ENCODE data around the gene SLC2A3.
"Not testable (repeated sequence)": the region's sequence is repeated elsewhere in the genome, so short reads cannot be mapped to it uniquely, and the experiment has no call there.

Gene SLC2A3

DNA sequence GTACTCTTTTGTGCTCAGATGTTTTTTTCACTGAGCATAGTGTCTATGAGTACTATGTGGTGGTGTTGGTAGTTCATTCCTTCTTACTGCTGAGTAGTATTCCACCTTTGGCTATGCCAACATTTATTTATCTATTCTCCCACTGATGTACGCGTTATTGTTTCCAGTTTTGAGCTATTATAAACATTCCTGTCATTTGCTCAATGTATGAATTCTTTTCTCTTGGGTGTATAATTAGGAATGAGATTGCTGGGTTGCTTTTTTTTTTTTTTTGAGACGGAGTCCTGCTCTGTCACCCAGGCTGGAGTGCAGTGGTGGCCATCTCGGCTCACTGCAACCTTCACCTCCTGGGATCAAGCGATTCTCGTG, 37.5 kb upstream of the SLC2A3 start:
- no peak overlapping the region for H3K4me2 ChIP-seq
- H3K4me1 ChIP-seq (ENCODE audit: low read depth, poor library complexity, severe bottlenecking) = no peaks in the 10 kb centered on the region

DNA sequence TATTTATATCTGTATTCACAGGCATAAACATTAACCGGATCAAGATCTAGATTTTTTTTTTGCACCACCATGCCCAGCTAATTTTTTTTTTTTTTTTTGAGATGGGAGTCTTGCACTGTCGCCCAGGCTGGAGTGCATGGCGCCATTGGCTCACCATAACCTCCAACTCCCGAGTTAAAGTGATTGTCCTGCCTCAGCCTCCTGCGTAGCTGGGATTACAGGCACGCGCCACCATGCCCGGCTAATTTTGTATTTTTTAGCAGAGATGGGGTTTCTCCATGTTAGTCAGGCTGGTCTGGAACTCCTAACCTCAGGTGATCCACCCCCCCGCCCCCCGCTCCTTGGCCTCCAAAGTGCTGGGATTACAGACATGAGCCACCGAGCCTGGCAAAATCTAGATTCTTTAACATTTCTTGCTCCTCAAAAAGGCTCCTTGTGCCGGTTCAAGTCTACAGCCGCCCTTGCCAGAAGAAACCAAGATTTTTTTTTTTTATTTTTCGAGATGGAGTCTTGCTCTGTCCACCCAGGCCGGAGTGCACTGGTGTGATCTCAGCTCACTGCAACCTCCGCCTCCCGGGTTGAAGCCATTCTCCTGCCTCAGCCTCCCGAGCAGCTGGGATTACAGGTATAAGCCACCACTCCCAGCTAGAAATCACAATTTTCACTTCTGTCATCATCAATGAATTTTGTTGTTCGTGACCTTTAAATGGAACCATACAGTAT, 36.9 kb upstream of the SLC2A3 start:
- H3K4me1 ChIP-seq (ENCODE audit: low read depth, poor library complexity, severe bottlenecking) = no peaks in the 10 kb centered on the region
- H3K27me3 ChIP-seq (ENCODE audit: insufficient read depth, low read depth) = no peaks in the 10 kb centered on the region
- no peak overlapping the region for H3K9ac ChIP-seq
- H3K36me3 ChIP-seq (ENCODE audit: insufficient read depth) = no peaks in the 10 kb centered on the region
- H3K79me2 ChIP-seq (ENCODE audit: insufficient read depth, low read depth) = no peaks in the 10 kb centered on the region
- no peaks in the 10 kb centered on the region for H4K20me1 ChIP-seq (ENCODE audit: insufficient read depth)
- no peak overlapping the region for H2AFZ ChIP-seq (ENCODE audit: low read depth)
- H3K4me2 ChIP-seq = no peak overlapping the region
- no peak overlapping the region for H3K27ac ChIP-seq
- no peak overlapping the region for H3K4me3 ChIP-seq (IDR thresholded peaks at IDR 0.05; ENCODE audit: insufficient read depth, low read depth, low read length)
- TF ChIP-seq, protein P1, sequence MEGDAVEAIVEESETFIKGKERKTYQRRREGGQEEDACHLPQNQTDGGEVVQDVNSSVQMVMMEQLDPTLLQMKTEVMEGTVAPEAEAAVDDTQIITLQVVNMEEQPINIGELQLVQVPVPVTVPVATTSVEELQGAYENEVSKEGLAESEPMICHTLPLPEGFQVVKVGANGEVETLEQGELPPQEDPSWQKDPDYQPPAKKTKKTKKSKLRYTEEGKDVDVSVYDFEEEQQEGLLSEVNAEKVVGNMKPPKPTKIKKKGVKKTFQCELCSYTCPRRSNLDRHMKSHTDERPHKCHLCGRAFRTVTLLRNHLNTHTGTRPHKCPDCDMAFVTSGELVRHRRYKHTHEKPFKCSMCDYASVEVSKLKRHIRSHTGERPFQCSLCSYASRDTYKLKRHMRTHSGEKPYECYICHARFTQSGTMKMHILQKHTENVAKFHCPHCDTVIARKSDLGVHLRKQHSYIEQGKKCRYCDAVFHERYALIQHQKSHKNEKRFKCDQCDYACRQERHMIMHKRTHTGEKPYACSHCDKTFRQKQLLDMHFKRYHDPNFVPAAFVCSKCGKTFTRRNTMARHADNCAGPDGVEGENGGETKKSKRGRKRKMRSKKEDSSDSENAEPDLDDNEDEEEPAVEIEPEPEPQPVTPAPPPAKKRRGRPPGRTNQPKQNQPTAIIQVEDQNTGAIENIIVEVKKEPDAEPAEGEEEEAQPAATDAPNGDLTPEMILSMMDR (conservative IDR thresholded peaks at IDR 0.05; ENCODE audit: low read depth, low read length) = no peak

More for the DNA sequence above, 37.5 kb upstream of the SLC2A3 start:
- no peak overlapping the region for H3K9ac ChIP-seq
- no peak overlapping the region for H3K27ac ChIP-seq
- H3K36me3 ChIP-seq (ENCODE audit: insufficient read depth) = no peaks in the 10 kb centered on the region
- no peaks in the 10 kb centered on the region for H3K27me3 ChIP-seq (ENCODE audit: insufficient read depth, low read depth)
- H3K4me3 ChIP-seq (IDR thresholded peaks at IDR 0.05; ENCODE audit: insufficient read depth, low read depth, low read length) = no peak overlapping the region
- TF ChIP-seq, protein P1 (conservative IDR thresholded peaks at IDR 0.05; ENCODE audit: low read depth, low read length) = no peak
- no peak overlapping the region for H2AFZ ChIP-seq (ENCODE audit: low read depth)
- no peaks in the 10 kb centered on the region for H4K20me1 ChIP-seq (ENCODE audit: insufficient read depth)
- no peaks in the 10 kb centered on the region for H3K79me2 ChIP-seq (ENCODE audit: insufficient read depth, low read depth)

DNA sequence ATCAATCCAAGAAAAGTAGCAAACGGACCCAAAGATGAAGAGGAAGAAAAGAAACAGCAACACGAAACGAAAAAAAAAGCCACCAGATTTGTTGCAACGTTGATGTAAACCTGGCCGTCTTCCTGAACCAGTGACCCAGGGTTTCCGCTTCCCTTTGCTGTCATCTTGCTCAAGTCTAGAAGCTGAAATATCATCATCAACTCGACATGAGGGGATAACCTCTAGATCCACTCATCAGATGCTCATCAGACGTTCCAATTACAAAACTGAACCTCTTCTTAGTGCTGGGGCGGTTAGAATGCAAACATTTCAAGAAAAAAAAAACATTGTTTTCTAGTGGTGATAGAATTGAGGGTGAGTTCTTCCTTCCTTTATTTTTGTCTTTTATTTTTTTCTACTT, 36.3 kb upstream of the SLC2A3 start:
- H3K79me2 ChIP-seq (ENCODE audit: insufficient read depth, low read depth); H3K4me2 ChIP-seq; H3K4me3 ChIP-seq (IDR thresholded peaks at IDR 0.05; ENCODE audit: insufficient read depth, low read depth, low read length); H3K9ac ChIP-seq; H3K27me3 ChIP-seq (ENCODE audit: insufficient read depth, low read depth); H3K36me3 ChIP-seq (ENCODE audit: insufficient read depth); H2AFZ ChIP-seq (ENCODE audit: low read depth); H3K4me1 ChIP-seq (ENCODE audit: low read depth, poor library complexity, severe bottlenecking); H3K27ac ChIP-seq; H4K20me1 ChIP-seq (ENCODE audit: insufficient read depth): not testable (repeated sequence)

DNA sequence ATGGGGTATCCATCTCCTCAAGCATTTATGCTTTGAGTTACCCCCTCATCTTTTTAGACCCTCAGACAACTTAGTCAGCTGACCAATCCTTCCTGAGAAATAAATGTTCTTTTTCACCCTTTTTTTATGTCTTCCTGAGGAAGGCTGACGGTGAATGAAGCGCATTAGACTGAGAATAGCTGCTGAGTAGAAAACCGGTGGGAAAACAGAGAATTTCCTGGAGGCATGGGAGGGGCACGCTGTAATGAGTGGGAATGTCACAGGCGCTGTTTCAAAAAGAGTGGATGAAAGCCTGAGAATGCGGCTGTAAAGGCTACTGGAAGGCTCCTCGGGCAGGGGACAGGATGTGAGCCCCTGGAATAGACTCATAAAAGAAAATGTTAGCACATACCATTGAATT, 35.8 kb upstream of the SLC2A3 start:
- not testable (repeated sequence) for H3K4me3 ChIP-seq (IDR thresholded peaks at IDR 0.05; ENCODE audit: insufficient read depth, low read depth, low read length)

DNA sequence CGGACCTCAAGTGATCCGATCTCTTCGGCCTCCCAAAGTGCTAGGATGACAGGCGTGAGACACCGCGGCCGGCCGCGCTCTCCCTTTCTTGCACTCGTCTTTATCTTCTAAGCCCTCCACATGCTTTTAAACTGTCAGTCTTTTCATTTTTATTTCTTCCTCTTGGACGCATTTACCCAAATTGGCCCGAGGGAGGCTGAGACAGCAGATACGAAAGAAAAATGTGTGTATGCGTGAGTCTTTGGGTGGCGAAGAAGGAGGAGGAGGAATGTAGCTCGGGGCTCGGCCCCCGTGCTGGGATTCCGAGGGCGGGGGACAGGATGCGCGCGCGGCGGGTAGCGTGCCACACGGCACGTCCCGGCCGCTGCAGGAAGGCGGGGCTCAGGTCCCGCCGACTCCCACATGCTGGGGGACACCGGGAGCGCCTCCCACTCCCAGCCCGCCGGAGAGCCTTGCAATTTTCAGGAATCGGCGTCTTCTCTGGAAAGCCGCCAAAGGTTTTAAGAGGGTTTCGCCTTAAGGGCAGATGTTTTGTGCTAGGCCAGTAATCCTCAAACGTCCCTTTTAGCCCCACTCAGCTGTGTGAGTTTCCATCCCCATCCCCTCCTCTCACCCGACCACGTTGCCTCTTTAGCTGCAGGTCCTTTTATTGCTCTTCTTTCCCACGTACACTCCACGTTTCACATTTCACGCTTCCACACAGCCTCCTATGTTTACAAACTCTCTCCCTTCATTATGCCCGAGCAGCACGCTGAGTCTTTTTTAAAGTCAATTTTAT, 34.7 kb upstream of the SLC2A3 start:
- Histone ChIP-seq H3K79me2 (ENCODE audit: insufficient read depth, low read depth) (no peaks in the 10 kb centered on the region), H3K36me3 (ENCODE audit: insufficient read depth) (no peaks in the 10 kb centered on the region), H2AFZ (ENCODE audit: low read depth) (peak overlapping the region; percentile 86), H4K20me1 (ENCODE audit: insufficient read depth) (no peaks in the 10 kb centered on the region), H3K4me1 (ENCODE audit: low read depth, poor library complexity, severe bottlenecking) (no peaks in the 10 kb centered on the region), H3K27me3 (ENCODE audit: insufficient read depth, low read depth) (no peaks in the 10 kb centered on the region), H3K9ac (peak overlapping the region; percentile 22; the same call in 1 of the 2 replicates), H3K27ac (no peak overlapping the region), H3K4me3 (IDR thresholded peaks at IDR 0.05; ENCODE audit: insufficient read depth, low read depth, low read length) (no peak overlapping the region), H3K4me2 (peak overlapping the region; percentile 36; the same call in 1 of the 2 replicates)
- TF ChIP-seq, protein P1 (conservative IDR thresholded peaks at IDR 0.05; ENCODE audit: low read depth, low read length) = no peak

More for the DNA sequence above, 35.8 kb upstream of the SLC2A3 start:
- not testable (repeated sequence) for H3K27me3 ChIP-seq (ENCODE audit: insufficient read depth, low read depth); H3K4me1 ChIP-seq (ENCODE audit: low read depth, poor library complexity, severe bottlenecking); H3K27ac ChIP-seq; H3K36me3 ChIP-seq (ENCODE audit: insufficient read depth); H3K79me2 ChIP-seq (ENCODE audit: insufficient read depth, low read depth); H3K9ac ChIP-seq; H4K20me1 ChIP-seq (ENCODE audit: insufficient read depth); H2AFZ ChIP-seq (ENCODE audit: low read depth); H3K4me2 ChIP-seq

Data from KMS-11 (cell line).